ENCODE results near the gene BAZ2B. TPM values are rescaled to one million over a fixed set of nuclear protein-coding genes. Genes with fewer than 3 reads are reported as not detected.

Gene BAZ2B
- total and polyA plus RNA-seq, 2 of the 13 experiments (the other 11 are each of a cell fraction or from before 2014, with no cell fraction given) = 14.0 to 15.1 TPM

GRCh38 chr2:159526433-159526832 lies 89.9 kb downstream of the BAZ2B start (continued):
- TF ChIP-seq HOXA9 (CRISPR knock-in tag; IDR thresholded peaks at IDR 0.05; ENCODE audit: borderline replicate concordance) = no peak
- TF ChIP-seq ZBTB7A (CRISPR knock-in tag; IDR thresholded peaks at IDR 0.05) = no peak
- TF ChIP-seq RXRA (CRISPR knock-in tag; IDR thresholded peaks at IDR 0.05) = no peak
- TF ChIP-seq DZIP1 (CRISPR knock-in tag; IDR thresholded peaks at IDR 0.05) = no peak
- TF ChIP-seq ZNF788 (CRISPR knock-in tag; IDR thresholded peaks at IDR 0.05; ENCODE audit: borderline replicate concordance) = no peak
- no peak for TF ChIP-seq ZNF879 (CRISPR knock-in tag; IDR thresholded peaks at IDR 0.05)
- TF ChIP-seq SRY (CRISPR knock-in tag; IDR thresholded peaks at IDR 0.05) = no peak
- TF ChIP-seq NFIB (CRISPR knock-in tag; IDR thresholded peaks at IDR 0.05; ENCODE audit: borderline replicate concordance) = no peak
- TF ChIP-seq MEF2D (CRISPR knock-in tag; IDR thresholded peaks at IDR 0.05) = no peak
- TF ChIP-seq ELK4 (CRISPR knock-in tag; IDR thresholded peaks at IDR 0.05; ENCODE audit: borderline replicate concordance) = no peak
- TF ChIP-seq KLF16 (CRISPR knock-in tag; IDR thresholded peaks at IDR 0.05) = no peak
